ENCODE results near the gene PGF.

PGF gene

DNA sequence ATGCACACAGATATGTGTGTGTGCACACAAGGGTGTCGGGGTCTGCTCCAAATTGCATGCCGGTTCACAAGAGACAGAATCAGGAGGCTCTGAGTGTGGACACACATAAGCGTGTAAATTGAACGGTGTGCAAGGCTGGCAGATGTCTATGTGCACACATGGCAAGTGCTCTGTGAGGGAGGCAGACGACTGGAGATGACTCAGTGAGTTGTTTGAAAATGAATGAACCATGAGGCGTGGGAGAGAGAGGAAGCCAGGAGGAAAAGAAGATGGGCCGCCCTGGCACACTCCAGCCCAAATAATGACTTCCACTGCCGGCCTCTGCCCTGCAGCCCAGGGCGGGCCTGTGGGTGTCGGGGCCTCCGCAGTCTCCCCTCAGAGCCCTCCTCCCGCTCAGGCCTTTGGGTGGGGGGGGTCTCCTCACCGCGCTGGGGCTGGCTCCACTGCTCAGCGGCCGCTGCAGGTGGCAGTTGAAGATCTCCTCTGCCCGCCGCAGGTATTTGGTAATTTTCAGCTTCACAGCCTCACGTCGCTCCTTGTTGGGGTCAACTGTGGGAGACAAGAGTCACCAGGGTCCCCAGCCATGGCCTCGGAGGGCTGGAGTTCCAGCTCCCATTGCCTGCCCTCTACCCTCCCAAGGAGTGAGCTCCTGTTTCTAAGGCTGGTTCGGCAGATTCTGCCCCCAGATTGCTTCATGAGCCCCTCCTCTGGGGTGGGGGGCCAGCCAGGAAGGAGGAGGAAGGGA, 35.8 kb downstream of the PGF start:
- TF ChIP-seq ZNF175 (tag by site-specific recombination; IDR thresholded peaks at IDR 0.05), result no peak
- TF ChIP-seq, protein P1, sequence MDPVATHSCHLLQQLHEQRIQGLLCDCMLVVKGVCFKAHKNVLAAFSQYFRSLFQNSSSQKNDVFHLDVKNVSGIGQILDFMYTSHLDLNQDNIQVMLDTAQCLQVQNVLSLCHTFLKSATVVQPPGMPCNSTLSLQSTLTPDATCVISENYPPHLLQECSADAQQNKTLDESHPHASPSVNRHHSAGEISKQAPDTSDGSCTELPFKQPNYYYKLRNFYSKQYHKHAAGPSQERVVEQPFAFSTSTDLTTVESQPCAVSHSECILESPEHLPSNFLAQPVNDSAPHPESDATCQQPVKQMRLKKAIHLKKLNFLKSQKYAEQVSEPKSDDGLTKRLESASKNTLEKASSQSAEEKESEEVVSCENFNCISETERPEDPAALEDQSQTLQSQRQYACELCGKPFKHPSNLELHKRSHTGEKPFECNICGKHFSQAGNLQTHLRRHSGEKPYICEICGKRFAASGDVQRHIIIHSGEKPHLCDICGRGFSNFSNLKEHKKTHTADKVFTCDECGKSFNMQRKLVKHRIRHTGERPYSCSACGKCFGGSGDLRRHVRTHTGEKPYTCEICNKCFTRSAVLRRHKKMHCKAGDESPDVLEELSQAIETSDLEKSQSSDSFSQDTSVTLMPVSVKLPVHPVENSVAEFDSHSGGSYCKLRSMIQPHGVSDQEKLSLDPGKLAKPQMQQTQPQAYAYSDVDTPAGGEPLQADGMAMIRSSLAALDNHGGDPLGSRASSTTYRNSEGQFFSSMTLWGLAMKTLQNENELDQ (tag by site-specific recombination; IDR thresholded peaks at IDR 0.05; ENCODE audit: low read depth), result no peak
- TF ChIP-seq EGR2 (tag by site-specific recombination; IDR thresholded peaks at IDR 0.05; ENCODE audit: low read depth), result no peak
- no peak for TF ChIP-seq SP2 (tag by site-specific recombination; IDR thresholded peaks at IDR 0.05)
- no peak for TF ChIP-seq ZNF157 (tag by site-specific recombination; IDR thresholded peaks at IDR 0.05)
- TF ChIP-seq ZNF211 (tag by site-specific recombination; IDR thresholded peaks at IDR 0.05; ENCODE audit: low read depth), result no peak
- TF ChIP-seq KLF8 (tag by site-specific recombination; IDR thresholded peaks at IDR 0.05), result no peak
- TF ChIP-seq ZFP3 (tag by site-specific recombination; IDR thresholded peaks at IDR 0.05; ENCODE audit: low read depth), result no peak
- TF ChIP-seq, protein P2, sequence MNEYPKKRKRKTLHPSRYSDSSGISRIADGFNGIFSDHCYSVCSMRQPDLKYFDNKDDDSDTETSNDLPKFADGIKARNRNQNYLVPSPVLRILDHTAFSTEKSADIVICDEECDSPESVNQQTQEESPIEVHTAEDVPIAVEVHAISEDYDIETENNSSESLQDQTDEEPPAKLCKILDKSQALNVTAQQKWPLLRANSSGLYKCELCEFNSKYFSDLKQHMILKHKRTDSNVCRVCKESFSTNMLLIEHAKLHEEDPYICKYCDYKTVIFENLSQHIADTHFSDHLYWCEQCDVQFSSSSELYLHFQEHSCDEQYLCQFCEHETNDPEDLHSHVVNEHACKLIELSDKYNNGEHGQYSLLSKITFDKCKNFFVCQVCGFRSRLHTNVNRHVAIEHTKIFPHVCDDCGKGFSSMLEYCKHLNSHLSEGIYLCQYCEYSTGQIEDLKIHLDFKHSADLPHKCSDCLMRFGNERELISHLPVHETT (tag by site-specific recombination; IDR thresholded peaks at IDR 0.05), result no peak
- no peak for TF ChIP-seq ZFHX2 (tag by site-specific recombination; conservative IDR thresholded peaks at IDR 0.05)
- TF ChIP-seq ZNF549 (tag by site-specific recombination; IDR thresholded peaks at IDR 0.05), result no peak
- TF ChIP-seq ZNF843 (tag by site-specific recombination; IDR thresholded peaks at IDR 0.05), result no peak
- TF ChIP-seq RBAK (tag by site-specific recombination; IDR thresholded peaks at IDR 0.05), result no peak
- TF ChIP-seq ZFP69B (tag by site-specific recombination; IDR thresholded peaks at IDR 0.05), result no peak
- TF ChIP-seq, protein P3, sequence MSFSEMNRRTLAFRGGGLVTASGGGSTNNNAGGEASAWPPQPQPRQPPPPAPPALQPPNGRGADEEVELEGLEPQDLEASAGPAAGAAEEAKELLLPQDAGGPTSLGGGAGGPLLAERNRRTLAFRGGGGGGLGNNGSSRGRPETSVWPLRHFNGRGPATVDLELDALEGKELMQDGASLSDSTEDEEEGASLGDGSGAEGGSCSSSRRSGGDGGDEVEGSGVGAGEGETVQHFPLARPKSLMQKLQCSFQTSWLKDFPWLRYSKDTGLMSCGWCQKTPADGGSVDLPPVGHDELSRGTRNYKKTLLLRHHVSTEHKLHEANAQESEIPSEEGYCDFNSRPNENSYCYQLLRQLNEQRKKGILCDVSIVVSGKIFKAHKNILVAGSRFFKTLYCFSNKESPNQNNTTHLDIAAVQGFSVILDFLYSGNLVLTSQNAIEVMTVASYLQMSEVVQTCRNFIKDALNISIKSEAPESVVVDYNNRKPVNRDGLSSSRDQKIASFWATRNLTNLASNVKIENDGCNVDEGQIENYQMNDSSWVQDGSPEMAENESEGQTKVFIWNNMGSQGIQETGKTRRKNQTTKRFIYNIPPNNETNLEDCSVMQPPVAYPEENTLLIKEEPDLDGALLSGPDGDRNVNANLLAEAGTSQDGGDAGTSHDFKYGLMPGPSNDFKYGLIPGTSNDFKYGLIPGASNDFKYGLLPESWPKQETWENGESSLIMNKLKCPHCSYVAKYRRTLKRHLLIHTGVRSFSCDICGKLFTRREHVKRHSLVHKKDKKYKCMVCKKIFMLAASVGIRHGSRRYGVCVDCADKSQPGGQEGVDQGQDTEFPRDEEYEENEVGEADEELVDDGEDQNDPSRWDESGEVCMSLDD (tag by site-specific recombination; IDR thresholded peaks at IDR 0.05), result no peak
- no peak for TF ChIP-seq HOXD13 (CRISPR knock-in tag; IDR thresholded peaks at IDR 0.05; ENCODE audit: borderline replicate concordance)
- TF ChIP-seq ZFP41 (tag by site-specific recombination; IDR thresholded peaks at IDR 0.05; ENCODE audit: borderline replicate concordance), result no peak
- Histone ChIP-seq H3K4me3 (ENCODE audit: low read depth, low read length) (no peak overlapping the region), H3K36me3 (ENCODE audit: control insufficient read depth in 2 of 2, insufficient read depth in 1 of 2, low read length in 2 of 2) (peaks cover 0 to 8% of the 10 kb centered on the region in 2 experiments; a peak in 1 of 3 replicates), H3K9me3 (ENCODE audit: control insufficient read depth, insufficient read depth, low read depth, low read length) (no peaks in the 10 kb centered on the region), H3K27ac (ENCODE audit: extremely low read depth, low read depth, low read length) (no peak overlapping the region), H3K4me1 (ENCODE audit: control insufficient read depth, insufficient read depth, low read length) (no peaks in the 10 kb centered on the region)
- ChIA-PET POLR2A (interaction anchor here (0.6 kb wide), 1 partner anchor 55 kb away, joined by 5 read pairs; no protein-coding TSS in a partner anchor), CTCF (interaction anchor here (2.7 kb wide), 1 partner anchor 14 kb away, joined by 14 read pairs; no protein-coding TSS in a partner anchor)

DNA sequence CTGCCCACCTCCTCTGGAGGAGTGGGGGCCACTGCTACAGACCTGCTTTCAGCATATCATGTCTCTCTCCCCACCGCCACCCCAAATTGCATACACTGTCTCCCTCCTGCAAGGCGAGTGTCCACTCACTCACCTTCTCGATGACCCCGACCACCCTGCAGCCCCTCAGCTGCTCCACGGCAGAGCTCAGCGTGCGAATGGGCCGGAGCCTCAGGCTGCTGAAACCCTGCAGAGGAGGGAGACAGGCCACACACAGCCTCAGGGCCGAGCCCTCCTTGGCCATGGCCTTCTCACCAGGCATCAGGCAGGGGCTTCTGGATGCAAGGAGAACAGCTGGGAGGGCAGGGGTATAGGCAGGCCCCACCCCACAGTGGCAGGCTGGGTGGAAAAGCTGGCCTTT, 37.0 kb downstream of the PGF start:
- TF ChIP-seq FEZF1 (tag by site-specific recombination; IDR thresholded peaks at IDR 0.05) (no peak), ZNF416 (tag by site-specific recombination; IDR thresholded peaks at IDR 0.05) (no peak), ZNF404 (tag by site-specific recombination; IDR thresholded peaks at IDR 0.05) (no peak), ZFHX2 (tag by site-specific recombination; conservative IDR thresholded peaks at IDR 0.05) (no peak), ZNF629 (tag by site-specific recombination; IDR thresholded peaks at IDR 0.05) (no peak), OVOL3 (tag by site-specific recombination; IDR thresholded peaks at IDR 0.05) (no peak), ZNF654 (tag by site-specific recombination; IDR thresholded peaks at IDR 0.05; ENCODE audit: low read depth) (no peak), ZNF423 (tag by site-specific recombination; IDR thresholded peaks at IDR 0.05) (no peak), ZNF664 (tag by site-specific recombination; IDR thresholded peaks at IDR 0.05) (no peak), ZNF530 (tag by site-specific recombination; IDR thresholded peaks at IDR 0.05; ENCODE audit: low read depth) (no peak), SCRT1 (tag by site-specific recombination; IDR thresholded peaks at IDR 0.05; ENCODE audit: borderline replicate concordance) (no peak), SP7 (tag by site-specific recombination; IDR thresholded peaks at IDR 0.05) (no peak)
- TF ChIP-seq, protein P4, sequence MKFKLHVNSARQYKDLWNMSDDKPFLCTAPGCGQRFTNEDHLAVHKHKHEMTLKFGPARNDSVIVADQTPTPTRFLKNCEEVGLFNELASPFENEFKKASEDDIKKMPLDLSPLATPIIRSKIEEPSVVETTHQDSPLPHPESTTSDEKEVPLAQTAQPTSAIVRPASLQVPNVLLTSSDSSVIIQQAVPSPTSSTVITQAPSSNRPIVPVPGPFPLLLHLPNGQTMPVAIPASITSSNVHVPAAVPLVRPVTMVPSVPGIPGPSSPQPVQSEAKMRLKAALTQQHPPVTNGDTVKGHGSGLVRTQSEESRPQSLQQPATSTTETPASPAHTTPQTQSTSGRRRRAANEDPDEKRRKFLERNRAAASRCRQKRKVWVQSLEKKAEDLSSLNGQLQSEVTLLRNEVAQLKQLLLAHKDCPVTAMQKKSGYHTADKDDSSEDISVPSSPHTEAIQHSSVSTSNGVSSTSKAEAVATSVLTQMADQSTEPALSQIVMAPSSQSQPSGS (tag by site-specific recombination; IDR thresholded peaks at IDR 0.05; ENCODE audit: low read depth), result no peak
- Histone ChIP-seq H3K36me3 (ENCODE audit: control insufficient read depth in 2 of 2, insufficient read depth in 1 of 2, low read length in 2 of 2) (peaks cover 0 to 8% of the 10 kb centered on the region in 2 experiments; a peak in 1 of 3 replicates), H3K4me3 (ENCODE audit: low read depth, low read length) (no peak overlapping the region), H3K4me1 (ENCODE audit: control insufficient read depth, insufficient read depth, low read length) (no peaks in the 10 kb centered on the region), H3K9me3 (ENCODE audit: control insufficient read depth, insufficient read depth, low read depth, low read length) (no peaks in the 10 kb centered on the region), H3K27ac (ENCODE audit: extremely low read depth, low read depth, low read length) (no peak overlapping the region)
- ChIA-PET POLR2A (no interaction called here), CTCF (interaction anchor here (1.6 to 2.7 kb wide), 2 partner anchors 12 to 170 kb away, joined by 5 to 14 read pairs; no protein-coding TSS in a partner anchor)
